Stimulated activated CD4-positive, alpha-beta T cell treated with anti-CD3 and anti-CD28 coated beads, TNF-alpha, amount 100 ng/mL, for 24 hours (primary cell): Measurements from ENCODE around the gene SNAP29.
"Not testable (repeated sequence)": the region's sequence is repeated elsewhere in the genome, so short reads cannot be mapped to it uniquely, and the experiment has no call there.

Source experiments
- DNase-seq, 3 experiments: peaks; one replicate each; pipeline ENCODE4 v3.0.0-alpha.2; 2020; ENCODE audit warnings: low read depth in 3 of 3

The SNAP29 gene

DNA sequence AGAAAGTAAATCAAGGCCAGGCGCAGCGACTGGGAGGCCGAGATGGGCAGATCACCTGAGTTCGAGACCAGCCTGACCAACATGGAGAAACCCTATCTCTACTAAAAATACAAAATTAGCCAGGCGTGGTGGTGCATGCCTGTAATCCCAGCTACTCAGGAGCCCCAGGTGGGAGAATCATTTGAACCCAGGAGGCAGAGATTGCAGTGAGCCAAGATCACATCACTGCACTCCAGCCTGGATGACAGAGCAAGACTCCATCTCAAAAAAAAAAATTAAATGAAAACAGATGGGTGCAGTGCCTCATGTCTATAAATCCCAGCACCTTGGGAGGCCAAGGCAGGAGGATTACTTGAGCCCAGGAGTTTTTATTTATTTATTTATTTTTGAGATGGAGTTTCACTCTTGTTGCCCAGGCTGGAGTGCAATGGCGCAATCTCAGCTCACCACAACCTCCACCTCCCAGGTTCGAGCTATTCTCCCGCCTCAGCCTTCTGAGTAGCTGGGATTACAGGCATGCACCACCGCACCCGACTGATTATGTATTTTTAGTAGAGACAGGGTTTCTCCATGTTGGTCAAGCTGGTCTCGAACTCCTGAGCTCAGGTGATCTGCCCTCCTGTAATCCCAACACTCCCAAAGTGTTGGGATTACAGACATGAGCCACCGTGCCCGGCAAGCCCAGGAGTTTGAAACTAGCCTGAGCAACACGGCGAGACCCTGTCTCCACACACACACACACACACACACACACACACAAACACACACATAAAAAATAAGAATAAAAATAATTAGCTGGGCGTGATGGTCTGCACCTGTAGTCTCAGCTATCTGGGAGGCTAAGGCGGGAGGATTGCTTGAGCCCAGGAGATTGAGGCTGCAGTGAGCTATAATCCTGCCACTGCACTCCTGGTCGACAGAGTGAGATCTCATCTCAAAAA lies 42.6 kb downstream of the SNAP29 start:
- not testable (repeated sequence) for DNase-seq

DNA sequence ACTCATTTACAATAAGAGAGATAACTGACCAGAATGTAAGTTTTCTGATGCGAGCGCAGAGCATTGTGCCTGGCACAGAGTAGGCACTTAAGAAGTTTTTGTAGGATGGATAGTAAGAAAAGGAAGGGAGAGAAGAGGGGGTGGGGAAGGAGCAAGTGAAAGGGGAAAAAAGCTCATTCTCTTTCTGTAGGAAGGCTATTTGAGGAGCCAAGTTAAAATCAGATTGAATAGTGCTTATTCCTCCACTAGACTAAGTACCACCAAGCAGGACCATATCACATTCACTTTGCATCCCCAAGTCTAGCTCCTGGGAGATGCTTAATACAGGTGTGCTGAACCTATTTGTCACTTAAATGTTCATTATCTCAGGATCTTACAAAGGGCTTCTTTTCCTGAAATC lies 44.3 kb downstream of the SNAP29 start:
- no peak for DNase-seq

DNA sequence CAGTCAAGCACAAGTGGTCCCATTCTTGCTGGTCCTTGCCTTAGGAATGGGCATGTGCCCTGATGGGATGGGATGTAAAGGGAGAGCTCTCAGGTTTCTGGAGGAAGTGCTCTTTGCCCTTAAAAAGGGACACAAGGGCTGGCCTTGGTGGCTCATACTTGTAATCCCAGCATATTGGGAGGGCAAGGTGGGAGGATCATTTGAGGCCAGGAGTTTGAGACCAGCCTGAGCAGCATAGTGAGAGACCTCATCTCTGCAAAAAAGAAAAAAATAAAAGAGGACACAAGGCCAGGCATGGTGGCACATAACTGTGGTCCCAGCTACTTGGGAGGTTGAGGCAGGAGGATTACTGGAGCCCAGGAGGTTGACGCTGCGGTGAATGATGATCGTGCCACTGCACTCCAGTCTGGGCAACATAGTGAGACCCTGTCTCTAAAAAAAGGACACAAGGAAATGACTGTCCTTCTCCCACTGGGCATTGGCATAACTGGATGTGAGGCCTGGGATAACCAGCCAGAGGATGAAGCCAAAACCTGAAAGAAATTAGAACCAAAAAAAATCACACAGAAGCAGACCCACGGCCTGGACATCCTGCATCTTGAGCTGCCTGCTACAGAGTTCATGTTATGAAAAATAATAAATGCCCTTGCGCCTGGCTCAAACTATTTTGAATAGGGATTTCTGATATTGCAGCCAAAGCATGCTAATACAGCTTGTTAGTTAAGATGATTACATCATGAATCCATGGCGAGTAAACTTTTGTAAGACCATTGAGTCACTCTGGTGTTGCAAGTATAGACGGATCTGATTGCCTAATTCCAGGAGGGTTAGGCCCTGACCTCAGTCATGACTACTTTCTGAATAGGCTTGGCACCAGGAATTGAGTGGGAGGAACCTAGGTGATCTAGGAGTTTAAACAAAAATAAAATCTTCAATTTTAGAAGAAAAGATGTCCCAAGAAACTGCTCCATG lies 45.5 kb downstream of the SNAP29 start:
- DNase-seq: no peak

DNA sequence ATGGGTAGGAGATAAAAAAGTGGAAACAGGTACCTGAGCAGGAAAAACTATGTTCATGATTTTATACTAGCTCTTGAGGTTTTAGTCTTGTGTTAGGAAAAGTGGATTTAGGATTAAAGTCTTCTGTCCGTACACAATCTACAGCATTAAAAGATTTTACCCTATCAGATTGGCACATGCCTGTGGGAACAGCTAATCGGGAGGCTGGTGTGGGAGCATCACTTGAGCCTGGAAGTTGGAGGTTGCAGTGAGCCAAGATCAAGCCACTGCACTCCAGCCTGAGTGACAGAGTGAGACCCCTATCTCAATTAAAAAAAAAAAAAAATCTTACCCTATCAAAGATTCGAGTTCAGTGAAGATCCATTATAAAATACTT lies 46.2 kb downstream of the SNAP29 start:
- DNase-seq: no peak

DNA sequence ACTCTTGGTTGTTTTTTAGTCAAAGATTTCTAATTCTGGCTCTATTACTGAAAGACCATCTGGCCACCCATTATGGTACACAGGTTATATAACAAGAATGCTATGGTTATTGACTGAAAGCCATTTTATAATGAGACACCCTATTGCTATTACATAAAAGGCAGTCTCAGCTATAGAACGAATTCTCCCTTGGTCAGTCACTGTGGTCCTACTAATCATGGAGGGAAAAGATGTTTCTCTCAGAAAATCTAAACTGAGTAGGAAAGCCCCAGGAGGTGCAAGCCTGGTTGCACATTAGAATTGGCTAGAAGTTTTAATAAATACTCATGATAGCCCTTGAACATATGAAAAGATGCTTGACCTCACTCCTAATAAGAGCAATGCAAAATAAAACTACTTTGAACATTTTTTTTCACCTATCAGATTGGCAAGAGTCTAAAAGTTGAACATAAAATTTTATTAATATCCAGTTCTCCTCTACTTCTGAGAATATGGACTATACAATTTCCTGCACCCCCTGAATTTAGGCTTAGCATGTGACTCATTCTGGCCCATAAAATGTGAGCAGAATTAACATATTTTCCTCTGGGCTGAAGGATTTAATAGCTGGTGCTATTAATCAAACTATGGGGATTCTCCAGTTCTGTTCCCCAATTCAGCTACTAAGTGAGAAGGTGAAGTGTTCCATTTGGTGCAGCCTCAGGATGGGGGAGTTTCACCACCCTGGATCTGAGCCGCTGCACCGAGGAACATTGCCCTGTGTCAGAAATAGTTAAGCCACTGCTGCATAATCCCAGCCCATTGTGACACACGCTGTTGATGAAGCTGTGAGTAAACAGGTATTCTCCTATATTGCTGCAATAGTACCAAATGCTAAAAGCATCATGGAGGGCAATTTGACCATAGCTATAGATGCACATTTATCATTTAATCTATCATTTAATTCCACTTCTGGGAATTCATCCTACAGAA lies 46.9 kb downstream of the SNAP29 start:
- no peak for DNase-seq

DNA sequence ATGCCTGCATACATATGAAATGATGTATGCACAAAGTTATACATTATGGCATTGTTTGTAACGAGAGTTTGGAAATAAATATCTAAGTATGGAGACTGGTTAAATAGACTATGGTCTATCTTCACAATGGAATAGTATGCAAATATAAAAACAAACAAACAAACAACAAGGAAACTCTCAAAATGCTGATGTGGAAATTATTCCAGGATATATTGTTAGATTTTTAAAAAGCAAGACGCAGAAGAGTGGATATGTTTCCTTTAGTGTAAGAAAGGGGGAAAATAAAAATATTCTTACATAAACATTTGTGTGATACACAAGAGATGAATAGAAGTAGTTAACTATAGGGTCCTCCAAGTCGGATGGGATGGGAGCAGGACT lies 47.6 kb downstream of the SNAP29 start:
- no peak for DNase-seq

DNA sequence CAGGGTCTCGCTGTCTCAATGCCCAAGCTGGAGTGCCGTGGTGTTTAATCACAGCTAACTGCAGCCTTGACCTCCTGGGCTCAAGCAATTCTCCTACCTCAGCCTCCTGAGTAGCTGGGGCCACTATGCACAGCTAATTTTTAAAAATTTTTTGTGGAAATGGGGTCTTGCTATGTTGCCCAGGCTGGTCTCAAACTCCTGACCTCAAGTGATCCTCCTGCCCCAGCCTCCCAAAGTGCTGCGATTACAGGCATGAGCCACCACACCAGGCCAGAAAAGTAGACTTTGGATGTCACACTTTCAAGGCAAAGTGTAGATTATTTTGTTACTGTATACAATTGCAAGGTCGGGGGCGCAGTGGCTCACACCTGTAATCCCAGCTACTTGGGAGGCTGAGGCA lies 49.9 kb downstream of the SNAP29 start:
- not testable (repeated sequence) for DNase-seq

DNA sequence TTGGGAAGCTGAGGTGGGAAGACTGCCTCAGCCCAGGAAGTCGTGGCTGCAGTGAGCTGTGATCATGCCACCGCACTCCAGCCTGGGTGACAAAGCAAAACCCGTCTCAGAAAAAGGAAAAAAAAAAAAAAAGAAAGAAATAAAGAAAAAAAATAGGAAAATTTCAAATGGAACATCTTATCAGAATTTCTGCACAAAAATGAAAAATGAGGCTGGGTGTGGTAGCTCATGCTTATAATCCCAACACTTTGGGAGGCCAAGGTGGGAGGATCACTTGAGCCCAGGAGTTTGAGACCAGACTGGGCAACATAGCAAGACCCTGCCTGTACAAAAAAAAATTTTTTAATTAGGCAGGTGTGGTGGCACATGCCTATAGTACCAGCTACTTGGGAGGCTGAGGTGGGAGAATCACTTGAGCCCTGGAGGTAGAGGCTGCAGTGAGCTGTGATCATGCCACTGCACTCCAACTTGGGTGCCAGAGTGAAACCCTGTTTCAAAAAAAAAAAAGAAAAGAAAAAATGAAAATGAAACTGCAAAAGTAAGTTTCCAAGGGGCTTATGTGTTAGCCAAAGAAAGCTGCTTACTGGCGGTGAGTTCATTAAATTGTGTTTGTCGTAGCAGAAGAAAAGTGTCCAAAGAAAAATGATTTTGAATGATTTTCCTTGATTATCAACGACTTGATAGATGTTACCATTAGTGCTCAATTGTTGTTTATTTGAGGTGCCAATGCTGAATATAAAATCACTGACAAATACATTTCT lies 50.9 kb downstream of the SNAP29 start:
- no peak for DNase-seq

DNA sequence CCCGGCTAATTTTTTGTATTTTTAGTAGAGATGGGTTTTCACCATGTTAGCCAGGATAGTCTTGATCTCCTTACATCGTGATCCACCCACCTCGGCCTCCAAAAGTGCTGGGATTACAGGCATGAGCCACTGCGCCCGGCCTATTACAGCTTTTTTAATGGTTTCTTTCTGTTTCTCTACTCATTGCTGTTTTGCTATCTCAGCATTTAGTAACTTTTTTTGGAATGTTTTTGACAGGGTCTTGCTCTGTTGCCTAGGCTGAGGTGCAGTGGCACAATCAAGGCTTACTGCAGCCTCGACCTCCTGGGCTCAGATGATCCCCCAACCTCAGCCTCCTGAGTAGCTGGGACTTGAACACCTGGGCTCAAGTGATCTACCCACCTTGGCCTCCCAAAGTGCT lies 53.7 kb downstream of the SNAP29 start:
- DNase-seq: no peak

DNA sequence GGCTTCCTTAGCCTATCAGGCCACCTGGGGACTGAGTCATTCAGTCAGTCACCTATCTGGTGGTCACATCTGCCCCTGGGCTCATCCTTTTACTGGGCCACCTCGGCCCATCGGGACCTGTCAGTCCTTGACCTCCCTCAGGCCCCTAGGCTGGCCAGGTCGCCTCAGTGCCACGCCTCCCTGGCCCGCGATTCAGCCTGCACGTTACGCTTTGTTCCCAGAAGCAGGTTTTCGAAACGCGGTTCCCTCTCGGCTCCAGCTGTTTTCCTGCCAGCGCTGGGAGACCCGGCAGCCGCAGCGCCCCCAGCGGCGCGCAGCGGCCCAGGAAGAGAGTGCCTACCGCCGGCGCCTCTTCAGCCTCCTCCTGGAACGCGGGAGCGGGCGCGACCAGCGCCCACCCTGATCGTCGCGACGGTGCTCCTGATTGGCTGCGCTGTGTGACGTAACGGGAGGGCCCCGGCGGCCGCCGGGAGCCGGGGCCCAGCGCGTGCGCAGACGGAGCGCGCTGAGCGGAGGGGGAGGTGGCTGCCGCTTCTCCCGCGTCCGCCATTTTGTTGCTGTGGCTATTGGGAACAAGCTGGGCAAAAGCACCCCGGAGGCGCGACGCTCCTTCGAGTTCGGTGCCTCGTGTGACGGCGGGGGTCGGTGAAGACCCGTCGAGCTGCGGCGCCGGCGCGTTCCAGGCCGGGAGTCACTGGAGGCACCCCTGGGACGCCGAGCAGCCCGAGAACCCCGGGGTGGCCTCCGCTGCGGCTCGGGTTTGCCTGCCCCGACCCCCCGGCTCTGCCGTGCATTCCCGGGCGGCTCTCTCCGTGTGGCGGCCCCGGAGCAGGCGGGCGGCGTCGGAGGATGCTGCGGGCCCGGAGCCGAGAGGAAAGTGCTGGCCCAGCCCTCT lies 58.4 kb downstream of the SNAP29 start, which contains the start of gene CRKL:
CRKL (plus strand) TSS at position 492 of the 895 bp plus-strand sequence. CDS start 528 bp downstream, outside the sequence.
- DNase-seq: peak; percentile 92 to 96 (median 93)

DNA sequence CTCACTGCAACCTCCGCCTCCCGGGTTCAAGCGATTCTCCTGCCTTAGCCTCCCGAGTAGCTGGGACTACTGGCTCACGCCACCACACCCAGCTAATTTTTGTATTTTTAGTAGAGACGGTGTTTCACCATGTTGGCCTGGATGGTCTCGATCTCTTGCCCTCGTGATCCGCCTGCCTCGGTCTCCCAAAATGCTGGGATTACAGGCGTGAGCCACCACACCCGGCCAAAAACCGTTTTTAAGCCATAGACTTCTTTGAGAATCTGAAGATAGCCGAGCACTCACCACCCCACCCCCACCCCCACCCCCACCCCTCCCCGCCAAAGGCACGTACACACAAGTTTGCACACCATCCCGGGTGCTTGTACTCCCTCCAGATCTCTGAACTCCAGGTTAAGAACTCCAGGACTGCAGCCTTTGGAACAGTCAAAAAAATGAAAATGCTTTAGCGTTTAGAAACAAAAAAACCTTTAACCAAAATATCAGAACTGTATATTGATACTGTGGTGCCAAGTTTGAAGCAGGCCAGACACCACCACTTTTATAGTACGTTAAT lies 59.9 kb downstream of the SNAP29 start:
- no peak for DNase-seq

DNA sequence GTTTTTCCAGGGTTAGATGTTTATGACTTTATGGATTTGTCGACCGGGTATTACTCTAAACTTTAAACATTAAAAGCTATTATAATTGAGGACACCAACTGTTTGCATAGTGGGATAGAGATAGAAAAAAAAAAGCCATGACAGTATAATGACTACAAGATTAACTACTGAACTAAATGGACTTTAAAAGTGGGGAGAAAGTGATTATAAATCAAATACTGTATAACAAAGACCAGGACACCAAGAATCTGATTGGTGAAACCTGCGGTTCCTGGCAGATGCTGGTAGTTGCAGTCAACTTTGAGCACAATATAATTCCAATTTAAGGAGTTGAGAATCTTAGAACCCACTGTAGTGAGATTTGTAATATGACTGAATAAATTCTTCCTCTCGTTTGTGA lies 60.9 kb downstream of the SNAP29 start:
- DNase-seq: no peak

DNA sequence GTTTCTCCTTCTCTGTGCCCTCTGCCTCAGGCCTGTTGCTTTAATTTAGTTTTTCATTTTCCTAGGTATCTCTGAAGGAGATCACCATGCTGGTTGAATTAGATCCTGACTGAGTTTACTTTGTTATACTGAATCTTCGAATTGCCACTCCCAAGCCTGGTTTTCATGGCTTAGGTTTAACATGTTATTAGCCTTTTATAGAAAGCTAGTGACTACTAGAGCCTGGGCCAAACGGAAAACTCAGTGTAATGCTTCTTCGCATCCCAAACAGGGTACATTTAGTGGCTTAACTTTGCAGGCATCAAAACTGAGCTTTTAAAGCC lies 62.0 kb downstream of the SNAP29 start:
- no peak for DNase-seq

DNA sequence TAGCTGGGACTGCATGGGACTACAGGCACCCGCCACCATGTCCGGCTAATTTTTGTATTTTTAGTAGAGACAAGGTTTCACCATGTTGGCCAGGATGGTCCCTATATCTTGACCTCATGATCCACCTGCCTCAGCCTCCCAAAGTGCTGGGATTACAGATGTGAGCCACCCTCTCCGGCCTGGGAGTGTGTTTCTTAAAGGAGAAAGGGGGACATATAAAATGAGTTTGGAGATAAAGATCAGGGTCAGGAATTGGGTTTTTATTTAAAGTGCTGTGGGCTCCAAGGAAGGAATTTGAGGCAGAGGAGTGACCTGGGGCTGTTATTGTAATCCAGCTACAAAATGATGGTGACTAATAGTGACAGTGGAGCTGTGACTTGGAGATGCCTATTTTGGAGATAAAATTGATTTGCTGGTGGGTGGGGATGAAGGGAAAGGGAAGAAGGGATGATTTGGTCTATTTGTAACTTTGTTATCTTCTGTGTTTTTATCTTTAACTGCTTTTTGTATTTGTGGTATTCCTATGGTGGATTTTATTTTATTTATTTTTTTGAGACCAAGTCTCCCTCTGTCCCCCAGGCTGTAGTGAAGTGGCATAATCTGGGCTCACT lies 63.4 kb downstream of the SNAP29 start:
- no peak for DNase-seq

DNA sequence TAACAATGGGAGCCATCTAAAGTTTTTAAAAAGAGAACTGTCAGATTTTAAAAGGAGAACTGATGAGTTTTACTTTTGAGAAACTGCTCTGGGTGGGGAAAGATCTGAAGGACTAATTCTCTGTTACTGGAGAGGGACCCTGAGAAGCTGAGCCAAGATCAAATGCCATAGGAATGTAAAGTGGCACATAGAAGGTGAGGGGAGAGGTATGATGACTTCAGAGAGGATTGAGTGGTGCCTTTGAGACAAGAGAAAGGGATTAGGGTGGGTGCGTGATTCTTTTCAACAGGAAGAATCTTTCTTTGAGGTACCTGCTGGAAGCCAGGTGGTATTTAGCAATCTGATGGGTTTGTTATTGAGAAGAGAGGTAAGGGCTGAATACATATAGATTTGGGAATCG lies 67.4 kb downstream of the SNAP29 start:
- no peak for DNase-seq

DNA sequence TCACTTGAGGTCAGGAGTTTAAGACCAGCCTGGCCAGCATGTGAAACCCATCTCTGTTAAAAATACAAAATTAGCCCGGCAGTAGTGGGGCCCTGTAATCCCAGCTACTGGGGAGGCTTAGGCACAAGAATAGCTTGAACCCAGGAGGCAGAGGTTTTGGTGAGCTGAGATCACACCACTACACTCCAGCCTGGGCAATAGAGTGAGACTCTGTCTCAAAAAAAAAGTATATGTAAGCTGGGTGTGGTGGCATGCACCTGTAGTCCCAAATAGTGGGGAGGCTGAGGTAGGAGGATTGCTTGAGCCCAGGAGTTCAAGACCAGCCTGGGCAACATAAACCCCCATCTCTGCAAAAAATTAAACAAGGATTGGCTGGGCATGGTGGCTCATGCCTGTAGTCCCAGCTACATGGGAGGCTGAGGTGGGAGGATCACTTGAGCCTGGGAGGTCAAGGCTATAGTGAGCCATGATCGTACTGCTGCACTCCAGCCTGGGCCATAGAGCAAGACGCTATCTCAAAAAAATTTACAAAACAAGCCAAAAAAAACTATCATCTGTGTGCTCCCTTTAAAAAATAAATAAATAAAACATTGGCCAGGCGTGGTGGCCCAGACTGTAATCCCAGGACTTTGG lies 69.2 kb downstream of the SNAP29 start:
- DNase-seq: no peak

DNA sequence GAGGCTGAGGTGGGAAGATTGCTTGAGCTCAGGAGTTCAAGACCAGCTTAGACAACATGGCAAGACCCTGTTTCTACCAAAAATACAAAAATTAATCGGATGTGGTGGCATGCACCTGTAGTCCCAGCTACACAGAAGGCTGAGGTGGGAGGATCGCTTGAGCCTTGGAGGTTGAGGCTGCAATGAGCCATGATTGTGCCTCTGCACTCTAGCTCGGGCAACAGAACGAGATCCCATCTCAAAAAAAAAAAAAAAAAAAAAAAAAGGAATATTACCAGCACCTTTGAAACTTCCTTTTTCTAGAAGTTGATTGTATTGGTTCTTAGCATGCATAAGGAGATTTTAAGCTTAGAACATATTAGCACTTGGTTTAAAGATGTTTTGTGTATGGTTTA lies 69.8 kb downstream of the SNAP29 start:
- DNase-seq: no peak

DNA sequence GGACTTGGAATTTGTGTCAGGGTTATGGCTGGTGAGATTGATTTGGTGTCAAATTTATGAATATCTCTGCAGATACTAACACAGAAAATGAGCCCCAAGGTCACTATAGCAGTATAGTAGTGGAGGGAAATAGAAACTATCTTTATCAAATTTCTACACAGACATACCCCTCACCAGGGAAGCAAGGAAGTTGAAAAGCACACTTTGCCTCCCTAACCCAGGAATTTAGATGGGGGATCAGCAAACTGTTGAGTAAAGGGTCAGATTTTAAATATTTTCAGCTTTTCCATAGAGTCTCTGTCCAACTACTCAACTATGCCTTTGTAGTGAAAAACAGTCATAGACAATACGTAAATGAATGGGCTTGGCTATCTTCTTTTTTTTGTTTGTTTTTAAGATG lies 71.2 kb downstream of the SNAP29 start:
- no peak for DNase-seq
